HG03196 (cell line): ENCODE data around the gene TMPRSS6.

Experiments used
- ATAC-seq: cut with Tn5 transposase; IDR thresholded peaks from one replicate; pipeline ENCODE4 v1.9.1; 2021; ENCODE audit not compliant: unreplicated experiment

The TMPRSS6 gene

DNA sequence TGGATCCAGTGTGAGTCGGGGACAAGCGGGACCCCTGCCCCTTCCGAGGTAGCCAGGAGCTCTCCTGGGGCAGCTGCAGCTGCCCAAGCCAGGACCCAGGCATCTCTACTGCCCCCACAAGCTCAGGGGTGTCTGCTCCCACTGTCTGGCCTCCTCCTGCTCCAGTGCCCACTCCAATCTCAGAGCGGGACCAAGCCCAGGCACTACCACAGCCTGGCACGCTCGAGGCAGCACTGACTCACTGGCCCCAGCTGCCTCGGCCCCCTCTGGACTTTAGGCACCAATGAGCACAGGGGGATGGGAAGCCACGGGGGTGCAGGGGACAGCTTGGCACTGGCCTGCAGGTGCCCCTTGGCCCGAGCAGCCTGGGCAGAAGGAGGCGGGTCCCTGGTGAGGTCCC lies 32.0 kb upstream of the TMPRSS6 start:
- ATAC-seq, result no peak

DNA sequence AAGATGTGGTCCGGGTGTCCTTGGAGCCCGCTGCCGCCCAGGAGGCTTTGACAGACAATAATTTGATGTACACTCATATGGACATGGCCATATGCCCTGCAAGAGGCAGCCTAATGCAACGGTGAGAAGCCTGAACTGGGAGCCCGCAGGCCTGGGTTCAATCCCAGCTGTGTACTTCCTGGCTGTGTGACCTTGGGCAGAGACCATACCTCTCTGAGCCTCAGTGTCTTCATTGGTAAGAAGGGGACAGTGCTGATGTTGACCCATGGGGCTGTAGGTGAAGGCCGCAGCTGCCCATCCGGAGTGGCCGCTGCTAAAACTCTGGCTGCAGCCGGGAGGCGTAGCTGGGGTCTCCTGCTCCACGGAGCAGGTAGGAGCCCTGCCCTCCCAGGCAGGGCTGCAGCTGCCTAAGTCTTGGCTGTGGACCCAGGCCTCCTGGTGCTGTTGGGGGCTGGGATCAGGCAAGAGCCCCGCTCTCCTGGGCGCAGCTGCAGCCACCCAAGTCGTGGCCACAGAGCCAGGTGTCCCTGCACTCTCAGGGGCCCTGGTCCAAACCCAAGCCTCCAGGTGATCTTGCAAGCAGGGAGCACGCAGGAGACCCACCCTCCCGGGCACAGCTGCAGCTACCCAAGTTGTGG lies 31.3 kb upstream of the TMPRSS6 start:
- no peak for ATAC-seq

DNA sequence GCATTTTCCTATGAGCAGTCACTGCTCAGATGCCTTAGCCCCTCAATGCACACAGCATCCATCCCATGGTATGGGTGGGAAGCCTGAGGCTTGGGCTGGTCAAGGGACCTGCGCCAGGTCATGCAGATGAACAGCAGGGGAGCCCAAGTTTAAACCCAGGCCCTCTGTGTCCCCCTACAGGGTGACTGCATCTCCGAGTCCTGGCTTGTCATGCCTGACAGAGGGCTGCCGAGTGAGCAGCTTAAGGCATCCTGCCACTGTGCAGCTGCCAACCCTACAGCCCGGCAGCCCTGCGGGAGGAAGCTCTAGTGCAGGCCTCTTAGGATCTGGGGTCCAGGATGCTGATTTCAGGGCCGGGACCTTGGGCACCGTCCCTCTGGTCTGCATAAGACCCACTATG lies 30.2 kb upstream of the TMPRSS6 start:
- ATAC-seq, result no peak

DNA sequence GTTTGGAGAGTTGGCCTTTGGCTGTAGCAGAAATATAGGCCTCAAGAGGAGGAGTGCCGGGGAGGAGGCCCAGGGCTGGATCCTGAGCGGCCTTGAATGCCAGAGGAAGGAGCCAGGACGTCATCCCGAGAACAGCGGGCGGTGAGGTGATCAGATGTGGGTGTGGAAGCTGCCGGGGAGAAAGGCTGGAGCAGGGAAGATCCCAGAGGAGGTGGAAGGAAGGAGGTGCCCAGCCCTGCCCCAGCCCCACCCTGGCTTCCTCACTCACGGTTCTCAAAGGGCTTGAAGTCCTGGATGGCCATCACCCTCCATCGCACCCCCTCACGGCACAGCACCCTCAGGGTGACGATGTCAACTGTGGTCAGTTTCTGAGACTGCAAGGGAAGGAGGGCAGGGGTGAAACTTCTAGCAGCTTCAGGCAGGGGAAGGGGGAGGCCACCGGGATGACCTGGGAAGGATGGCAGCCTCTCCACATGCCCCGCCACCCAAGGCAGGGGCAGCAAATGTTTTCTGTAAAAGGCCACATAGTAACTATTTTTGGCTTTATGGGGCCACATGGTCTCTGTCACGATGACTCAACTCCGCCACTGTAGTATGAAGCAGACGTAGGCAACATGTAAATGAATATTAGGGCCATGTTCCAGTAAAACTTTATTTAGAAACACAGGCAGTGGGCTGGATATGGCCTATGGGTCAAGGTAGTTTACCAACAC lies 29.5 kb upstream of the TMPRSS6 start:
- no peak for ATAC-seq

DNA sequence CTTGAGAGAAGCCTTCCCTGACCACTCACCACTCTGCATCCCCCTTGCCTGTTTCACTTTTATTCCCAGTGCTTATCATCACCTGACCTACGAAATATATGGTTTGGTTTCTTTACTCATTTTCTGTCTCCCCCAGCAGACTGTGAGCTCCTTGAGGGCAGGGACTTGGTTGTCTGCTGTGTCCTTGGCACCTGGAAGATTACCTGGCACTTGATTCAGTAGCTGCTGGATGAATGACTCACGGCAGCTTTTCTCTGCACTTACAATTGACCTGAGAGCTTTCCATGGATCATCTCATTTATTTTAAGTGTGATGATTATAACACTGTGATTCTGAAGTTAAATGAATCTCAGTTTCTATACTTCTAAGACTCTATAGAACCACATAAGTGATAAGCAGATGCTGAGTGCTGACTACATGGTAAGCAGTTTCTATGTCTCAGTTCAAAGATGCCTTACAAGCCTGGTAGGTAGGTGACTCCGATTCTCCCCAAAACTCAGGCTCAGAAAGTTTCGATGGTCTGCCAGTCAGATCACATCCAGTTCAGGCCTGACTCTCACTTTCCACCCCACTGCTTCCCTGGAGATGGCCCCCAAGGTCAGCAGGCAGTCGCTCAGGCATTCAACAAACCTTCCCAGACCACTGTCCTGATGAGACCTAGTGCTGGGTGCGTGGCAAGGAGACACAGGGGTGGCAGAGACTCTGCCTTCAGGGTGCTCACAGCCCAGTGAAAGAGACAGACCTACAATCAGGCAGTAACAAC lies 28.6 kb upstream of the TMPRSS6 start:
- ATAC-seq, result no peak

DNA sequence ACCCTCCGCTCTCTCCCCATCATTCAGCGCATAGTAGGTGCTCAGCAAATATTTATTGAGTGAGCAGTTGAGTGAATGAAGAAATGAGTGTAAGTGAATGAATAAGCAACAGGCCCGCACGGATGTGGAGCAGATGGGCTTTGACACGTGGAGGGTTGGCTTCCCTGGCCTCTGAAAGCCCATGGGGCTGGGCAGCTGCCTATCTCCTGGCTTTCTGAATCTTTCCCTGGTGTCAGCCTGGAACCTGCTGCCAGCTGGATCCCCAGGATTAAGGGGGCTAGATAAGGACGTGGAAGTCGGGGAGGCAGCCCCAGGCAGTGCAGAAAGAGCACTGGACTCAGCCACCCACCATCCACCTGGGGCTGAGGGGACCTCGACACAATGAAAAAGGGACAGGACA lies 27.6 kb upstream of the TMPRSS6 start:
- no peak for ATAC-seq

DNA sequence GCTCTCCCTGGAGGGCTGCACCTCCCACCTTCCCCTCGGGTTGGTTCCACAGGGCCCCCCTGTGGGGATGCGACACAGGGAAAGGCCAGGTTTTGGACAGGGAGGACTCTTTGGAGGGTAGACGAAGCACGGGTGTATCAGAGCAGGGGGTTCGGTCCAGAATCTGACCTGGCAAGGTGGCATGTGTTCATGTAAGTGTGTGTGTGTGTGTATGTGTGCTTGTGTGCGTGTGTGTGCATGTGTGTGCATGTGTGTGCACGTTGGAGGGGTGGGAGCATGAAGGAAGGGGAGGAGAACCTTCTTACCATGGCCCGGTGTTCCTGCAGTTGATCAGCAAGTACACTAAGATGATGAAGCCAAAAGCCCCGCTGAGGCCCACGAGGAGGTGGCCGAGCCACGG lies 25.5 kb upstream of the TMPRSS6 start:
- ATAC-seq, result no peak

DNA sequence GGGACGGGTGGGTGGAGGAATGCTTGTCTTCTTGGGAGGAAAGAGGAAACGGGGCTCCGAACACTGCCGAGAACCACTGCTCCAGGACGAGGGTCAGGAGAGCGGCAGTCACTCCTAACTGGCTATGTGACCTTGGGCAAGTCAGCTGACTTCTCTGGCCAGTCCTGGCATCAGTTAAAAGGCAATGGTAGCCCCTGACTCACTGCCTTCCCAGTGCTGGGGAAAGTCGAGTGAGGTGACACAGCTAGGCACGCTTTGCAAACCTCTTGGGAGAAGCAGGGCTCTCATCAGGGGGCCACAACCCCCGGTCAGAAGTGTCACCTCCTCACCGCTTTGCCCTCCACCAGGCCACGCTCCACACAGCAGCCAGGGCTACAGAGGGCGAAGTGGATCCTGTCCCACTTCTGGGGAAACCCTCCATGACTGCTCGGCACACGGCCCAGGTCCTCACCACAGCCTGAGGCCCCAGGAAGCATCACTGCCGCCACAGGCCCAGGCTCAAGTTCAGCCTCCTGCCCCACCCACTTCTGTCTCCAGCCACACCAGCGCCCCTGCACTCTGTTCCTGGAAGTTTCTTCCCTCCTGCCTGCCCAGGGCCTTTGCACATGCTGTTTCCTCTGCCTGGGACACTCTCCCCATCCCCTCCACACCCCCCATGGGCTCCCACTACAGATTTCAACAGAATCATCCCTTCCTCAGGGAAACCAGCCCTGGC lies 23.9 kb upstream of the TMPRSS6 start:
- ATAC-seq, result no peak

DNA sequence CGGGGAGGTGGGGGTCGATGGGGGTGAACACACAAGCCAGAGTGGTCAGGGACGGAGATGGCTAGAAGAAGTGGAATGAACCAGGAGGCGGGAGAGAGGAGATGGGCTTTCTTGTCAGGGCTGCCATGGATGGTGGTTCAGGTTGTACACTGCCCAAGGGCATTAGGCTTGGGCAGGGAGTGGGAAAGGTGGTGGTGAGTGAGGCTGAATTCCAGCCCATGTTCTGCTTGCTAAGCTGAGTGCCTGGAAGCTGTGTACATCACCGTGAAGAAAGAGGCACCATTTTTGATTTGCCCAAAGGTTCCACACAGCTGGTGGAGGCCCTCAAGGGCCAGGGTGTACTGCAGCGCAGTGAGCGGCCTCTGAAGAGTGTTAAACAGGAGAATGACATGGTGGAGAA lies 23.3 kb upstream of the TMPRSS6 start:
- ATAC-seq, result no peak

DNA sequence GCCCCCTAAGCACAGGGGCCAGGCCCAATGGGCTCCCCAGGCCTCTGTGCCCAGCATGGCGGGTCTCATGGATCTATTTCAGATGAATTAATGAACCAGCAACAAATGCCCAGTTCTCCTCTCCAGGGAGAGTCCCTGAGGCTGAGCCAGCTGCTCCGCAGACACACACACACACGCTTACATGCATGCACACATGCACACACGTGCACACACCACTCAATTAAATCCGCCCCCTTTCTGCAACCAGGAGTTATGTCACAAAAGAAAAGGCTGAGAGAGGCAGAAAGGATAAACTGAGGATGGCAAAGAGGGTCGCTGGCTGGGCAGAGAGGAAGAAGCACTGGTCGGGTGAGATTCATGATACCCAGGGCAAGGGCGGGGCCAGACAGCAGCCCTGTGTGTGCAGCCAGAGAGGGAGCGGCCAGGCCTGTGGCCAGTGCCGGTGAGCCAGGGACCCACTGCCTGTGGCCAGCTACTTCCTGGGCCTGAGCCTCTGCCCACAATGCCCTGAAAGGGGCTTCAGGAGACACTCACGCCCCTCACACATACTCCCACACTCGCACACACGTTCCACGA lies 20.4 kb upstream of the TMPRSS6 start:
- ATAC-seq, result no peak

DNA sequence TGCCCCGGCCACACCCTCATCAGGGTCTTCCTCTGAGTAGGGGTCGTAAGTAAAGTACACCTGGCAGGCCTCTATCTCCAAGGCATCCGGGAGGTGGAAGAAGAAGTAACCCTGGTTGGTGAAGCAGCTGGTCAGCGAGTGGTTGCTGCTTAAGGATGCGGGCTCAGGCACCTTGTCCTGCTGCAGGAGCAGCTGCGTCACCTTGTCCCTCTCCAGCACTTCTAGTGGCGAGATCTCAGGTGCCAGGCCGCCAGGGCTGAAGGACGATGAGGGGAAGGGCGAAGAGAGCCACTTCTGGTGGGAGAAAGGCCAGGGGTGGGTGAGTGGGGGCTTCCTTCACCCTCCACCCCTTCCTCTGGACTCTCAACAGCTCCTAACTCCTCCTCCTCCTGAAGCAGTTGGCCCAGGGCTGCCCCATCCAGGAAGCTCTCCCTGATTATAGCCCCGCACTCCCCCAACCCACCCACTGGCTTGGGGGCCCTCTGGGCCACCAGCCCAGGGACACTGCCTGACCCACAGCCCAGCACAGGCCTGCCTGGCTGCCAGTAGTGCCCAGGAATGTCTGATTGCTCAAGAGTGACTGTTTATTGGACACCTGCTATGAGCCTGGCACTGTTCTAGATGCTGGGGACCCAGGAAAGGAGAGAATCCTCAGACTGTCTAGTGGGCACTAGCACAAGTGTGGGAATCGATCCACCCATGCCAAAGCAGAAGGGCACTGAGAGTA lies 19.2 kb upstream of the TMPRSS6 start:
- ATAC-seq, result no peak

DNA sequence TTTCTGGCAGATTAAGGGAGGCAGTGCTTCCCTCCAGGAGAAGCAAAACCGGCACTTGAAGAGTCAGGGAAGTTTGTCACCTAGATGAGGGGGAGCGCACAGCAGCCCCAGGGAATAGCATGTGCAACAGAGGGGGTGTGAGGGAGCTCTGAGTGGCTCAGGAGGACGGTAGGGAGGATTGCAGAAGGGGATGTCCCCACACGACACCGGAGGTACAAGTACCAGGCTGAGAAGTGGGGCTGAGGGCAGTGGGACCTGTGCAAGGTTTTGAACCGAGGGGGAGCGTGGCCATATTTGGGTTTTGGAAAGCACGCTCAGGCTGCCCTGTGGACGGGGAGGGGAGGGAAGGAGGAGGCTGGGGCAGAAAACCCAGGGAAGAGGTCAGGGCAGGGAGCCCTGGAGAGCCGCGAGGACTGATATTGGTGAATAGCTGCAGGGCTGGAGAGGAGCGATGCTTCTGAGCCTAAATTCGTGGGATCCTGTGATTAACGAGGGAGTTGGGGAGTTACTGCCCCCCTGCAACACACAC lies 17.9 kb upstream of the TMPRSS6 start:
- no peak for ATAC-seq

DNA sequence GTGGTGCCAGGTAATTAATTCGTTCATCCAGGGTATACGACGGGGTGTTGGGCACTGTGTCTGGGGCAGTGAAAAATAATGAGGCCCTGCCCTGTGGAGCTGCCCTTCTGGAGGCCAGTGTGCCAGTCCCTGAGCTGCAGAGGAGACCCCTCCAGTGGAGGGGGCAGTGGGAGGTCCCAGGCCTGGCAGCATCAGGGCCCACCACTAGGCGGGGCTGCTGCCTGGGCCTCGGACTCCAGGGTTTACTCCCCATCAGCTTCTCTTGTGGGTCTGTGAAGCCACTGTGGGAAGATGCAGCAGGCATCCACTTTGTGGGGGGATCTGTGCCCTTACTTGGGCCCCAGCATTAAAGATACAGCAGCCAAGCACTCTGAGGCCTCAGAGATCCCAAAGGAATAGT lies 17.4 kb upstream of the TMPRSS6 start:
- ATAC-seq, result no peak

DNA sequence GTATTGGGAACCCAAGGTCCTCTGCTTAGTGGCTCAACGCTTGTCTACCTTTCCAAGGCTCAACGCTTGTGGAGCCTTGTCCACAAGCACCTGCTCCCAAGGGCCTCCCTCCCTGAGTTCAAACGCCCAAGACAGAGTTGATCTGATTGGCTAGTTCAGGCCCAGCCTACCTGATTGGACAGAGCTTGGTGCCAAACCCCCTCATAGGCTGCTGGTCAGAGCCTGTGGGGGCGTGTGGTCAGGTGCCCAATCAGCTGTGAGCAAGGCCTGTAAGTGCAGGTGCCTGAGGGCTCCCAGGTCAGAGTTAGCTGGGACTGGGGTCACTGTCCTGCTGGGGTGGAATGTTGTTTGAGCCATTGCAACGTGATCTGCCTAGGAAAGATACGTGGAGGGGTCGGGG lies 16.9 kb upstream of the TMPRSS6 start:
- ATAC-seq, result no peak

DNA sequence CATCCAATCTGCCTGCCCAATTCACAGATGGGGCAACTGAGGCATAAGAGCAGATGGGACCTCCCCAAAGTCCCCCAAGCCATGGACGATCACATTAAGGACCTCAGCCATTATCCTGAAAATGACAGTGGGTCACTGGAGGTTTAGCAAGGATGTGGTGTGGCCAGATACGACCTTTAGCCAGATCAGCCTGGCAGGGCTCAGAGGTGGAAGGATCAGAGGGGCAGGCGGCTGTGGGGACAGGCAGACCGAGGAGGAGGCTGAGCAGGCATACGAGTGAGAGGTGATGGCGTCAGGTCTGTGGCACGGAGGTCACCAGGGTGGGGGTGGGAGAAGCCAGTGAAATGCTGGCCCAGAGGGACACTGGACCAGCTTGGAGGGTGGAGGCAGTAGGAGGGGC lies 14.1 kb upstream of the TMPRSS6 start:
- ATAC-seq, result no peak

DNA sequence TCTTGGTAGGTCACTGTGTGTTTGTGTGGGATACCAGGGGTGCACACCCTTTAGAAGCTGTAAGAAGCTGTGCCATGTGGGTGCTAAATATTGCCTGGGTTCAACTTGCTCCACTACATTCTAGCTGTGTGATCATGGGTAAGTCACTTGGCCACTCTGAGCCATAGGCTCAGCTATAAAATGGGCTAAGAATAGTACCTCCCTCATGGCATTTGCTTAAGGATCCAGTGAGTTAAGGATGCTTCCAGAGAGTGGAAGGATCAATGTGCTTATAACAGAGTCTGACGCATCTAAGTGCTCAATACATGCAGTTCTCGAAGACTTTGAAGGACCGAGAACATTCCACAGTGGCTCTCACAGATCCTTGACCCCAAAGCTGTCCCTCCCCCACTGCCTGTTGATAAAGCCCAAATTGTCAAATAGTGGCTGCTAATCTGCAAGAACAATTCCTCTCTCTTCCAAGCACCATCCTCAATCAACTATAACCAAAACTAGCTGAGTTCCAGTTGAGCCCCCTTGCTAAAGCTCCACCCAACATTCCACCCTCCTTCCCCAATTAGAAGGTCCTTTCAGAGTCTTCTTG lies 13.2 kb upstream of the TMPRSS6 start:
- no peak for ATAC-seq

DNA sequence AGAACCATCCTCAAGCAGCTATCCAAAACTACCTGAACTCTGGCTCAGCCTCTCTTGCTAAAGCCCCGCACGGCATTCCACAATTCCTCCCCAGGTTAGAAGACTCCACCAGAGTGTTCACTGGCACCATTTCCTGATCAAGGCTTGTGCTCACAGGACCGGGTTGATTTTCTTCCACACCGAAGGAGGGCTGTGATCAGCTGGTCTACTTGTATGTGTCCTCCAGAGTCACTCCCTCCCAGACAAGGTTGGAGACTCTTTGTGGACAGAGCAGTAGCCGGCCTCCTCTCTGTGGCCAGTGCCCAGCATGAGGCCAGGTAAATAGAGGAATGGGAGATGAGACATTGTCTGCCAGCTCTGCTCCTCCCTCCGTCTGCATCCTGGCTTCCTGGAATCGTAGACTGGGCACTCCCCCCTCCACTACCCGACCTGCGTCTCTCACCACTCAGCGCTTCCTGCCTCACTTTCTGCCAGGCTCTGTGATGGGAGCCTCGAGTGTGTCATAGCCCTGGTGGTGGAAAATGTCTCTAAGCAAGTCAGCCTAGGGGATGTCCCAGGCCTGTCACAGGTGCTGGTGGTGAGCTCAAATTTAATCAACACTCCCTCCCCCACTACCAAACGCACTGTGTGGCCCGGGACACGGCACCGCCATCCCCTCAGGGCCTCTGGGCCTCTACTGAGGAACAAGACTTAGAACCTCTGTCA lies 12.5 kb upstream of the TMPRSS6 start:
- ATAC-seq, result peak; percentile 77

DNA sequence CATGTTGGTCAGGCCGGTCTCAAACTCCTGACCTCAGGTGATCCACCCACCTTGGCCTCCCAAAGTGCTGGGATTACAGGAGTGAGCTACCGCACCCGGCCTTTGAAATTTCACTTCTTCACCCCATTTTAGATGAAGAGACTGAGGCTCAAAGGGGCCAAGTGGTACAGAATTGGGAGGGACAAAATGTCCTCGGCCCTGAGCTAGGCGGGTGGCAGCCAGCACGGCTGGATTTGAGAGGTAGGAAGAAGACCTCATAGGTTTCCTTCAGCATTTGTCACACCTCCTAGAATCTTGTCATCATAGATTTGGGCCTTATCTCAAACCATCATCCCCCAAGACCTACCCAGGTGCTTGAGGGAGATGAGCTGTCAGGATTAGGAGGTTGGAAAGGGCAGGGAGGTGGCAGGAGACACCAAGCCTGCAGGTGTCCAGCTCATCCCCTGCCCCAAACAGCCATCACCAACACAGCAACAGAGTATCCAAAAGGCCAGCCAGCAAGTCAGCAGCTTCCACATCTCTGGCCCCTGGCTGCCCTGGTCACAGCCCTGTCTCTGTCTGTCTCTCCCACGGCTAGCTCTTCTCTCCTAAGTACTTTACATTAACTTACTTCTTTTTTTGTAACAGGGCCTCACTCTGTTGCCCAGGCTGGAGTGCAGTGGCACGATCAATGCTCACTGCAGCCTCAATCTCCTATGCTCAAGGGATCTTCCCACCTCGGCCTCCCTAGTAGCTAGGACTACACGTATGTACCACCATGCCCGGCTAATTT lies 11.2 kb upstream of the TMPRSS6 start:
- ATAC-seq, result no peak

DNA sequence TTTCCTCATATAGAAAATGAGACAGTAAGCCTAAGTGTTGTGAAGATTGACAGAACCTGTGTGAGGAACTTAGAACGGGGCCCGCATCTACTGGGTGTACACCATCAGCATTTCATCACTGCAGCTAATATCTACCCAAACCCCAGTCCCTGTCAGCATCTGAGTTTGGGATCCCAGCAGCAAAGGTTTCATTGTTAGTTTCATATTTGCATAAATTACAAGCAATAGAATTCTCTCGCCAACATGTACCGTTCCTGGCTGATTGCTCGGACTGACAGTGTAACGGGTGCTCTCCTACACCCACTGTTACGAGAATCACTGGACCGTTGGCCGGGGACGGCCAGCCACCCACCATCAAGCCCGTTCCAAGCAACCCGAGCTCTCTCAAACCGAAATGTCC lies 10.4 kb upstream of the TMPRSS6 start:
- no peak for ATAC-seq
